Common myeloid progenitor, CD34-positive (primary cell): ENCODE measurements around the gene SPTBN1.
A peak's percentile ranks its signal among the peaks of the same experiment; 100 is the strongest.

Experiments used
- CTCF ChIA-PET: fragments of 350-600 bp; sonication (Branson Sonifier 250); formaldehyde crosslinking; loops from one replicate; lab custom pipeline; 2021; ENCODE audit warnings: antibody characterized with exemption; lab: Charles Lee
- POLR2A ChIA-PET: fragments of 350-600 bp; sonication (Branson Sonifier 250); formaldehyde crosslinking; loops from one replicate; lab custom pipeline; 2021; ENCODE audit warnings: antibody characterized with exemption; lab: Charles Lee
- DNase-seq, 3 donors: peaks; one replicate each; pipeline versions ENCODE4 v3.0.0 to v3.0.0-alpha.2; 2013
- H3K27ac ChIP-seq, 2 experiments: 1 replicate in 1 of 2; 2 replicates in 1 of 2; pipeline ENCODE4 v1.7.0; 2013; ENCODE audit warnings: inconsistent platforms in 2 of 2, low read length in 2 of 2, mild to moderate bottlenecking in 2 of 2, low read depth in 1 of 2, moderate library complexity in 1 of 2; ENCODE audit not compliant: severe bottlenecking in 2 of 2, insufficient read depth in 1 of 2, poor library complexity in 1 of 2
- H3K27me3 ChIP-seq, 5 experiments: replicated peaks in 2 of 5; 1 replicate in 3 of 5; 2 replicates in 2 of 5; pipeline versions ENCODE4 v1.6.1 to v1.7.0; 2013; ENCODE audit warnings: low read length in 4 of 5, mild to moderate bottlenecking in 2 of 5, moderate library complexity in 2 of 5, inconsistent platforms in 1 of 5; ENCODE audit not compliant: insufficient read depth in 5 of 5, control insufficient read depth in 4 of 5
- H3K36me3 ChIP-seq, 4 experiments: 1 replicate in 2 of 4; 2 replicates in 2 of 4; pipeline versions ENCODE4 v1.6.1 to v1.7.0; 2013; ENCODE audit warnings: low read length in 3 of 4, control low read depth in 1 of 4, mild to moderate bottlenecking in 1 of 4; ENCODE audit not compliant: control insufficient read depth in 4 of 4, insufficient read depth in 4 of 4
- H3K4me1 ChIP-seq, 4 experiments: 1 replicate in 3 of 4; 2 replicates in 1 of 4; pipeline versions ENCODE4 v1.6.1 to v1.7.1; 2013; ENCODE audit warnings: low read length in 3 of 4, mild to moderate bottlenecking in 3 of 4, control low read depth in 1 of 4, inconsistent platforms in 1 of 4, moderate library complexity in 1 of 4; ENCODE audit not compliant: control insufficient read depth in 4 of 4, insufficient read depth in 4 of 4; ENCODE audit errors: control extremely low read depth in 1 of 4
- H3K4me3 ChIP-seq, 7 experiments: 1 replicate in 4 of 7; 2 replicates in 3 of 7; pipeline versions ENCODE4 v1.5.1 to v1.7.0; 2013; ENCODE audit warnings: mild to moderate bottlenecking in 7 of 7, low read length in 6 of 7, moderate library complexity in 6 of 7, inconsistent platforms in 2 of 7, low read depth in 2 of 7, control low read depth in 1 of 7; ENCODE audit not compliant: insufficient read depth in 4 of 7, control insufficient read depth in 1 of 7; ENCODE audit errors: extremely low read depth in 1 of 7
- H3K9me3 ChIP-seq, 5 experiments: 1 replicate in 4 of 5; 2 replicates in 1 of 5; pipeline versions ENCODE4 v1.6.1 to v1.7.1; 2013; ENCODE audit warnings: low read length in 4 of 5, mild to moderate bottlenecking in 2 of 5, inconsistent platforms in 1 of 5, low read depth in 1 of 5, moderate library complexity in 1 of 5; ENCODE audit not compliant: control insufficient read depth in 4 of 5, insufficient read depth in 2 of 5; ENCODE audit errors: control extremely low read depth in 1 of 5
- WGBS: methylation state at CpG from one replicate; pipeline ENCODE4 v1.1.5; 2013; ENCODE audit not compliant: insufficient coverage; 5-methylcytosine and 5-hydroxymethylcytosine counted together

Gene SPTBN1

GRCh38 chr2:54519841-54520459 is 63.8 kb downstream of the SPTBN1 start:
- H3K4me1 ChIP-seq, result peaks cover 0 to 14% (median 3%) of the 10 kb centered on the region in 4 experiments
- H3K27me3 ChIP-seq, result no peaks in the 10 kb centered on the region
- no peak overlapping the region for H3K27ac ChIP-seq
- WGBS, result 94% methylated on average over 11 of the region's 12 CpGs
- H3K9me3 ChIP-seq, result no peaks in the 10 kb centered on the region
- no peaks in the 10 kb centered on the region for H3K36me3 ChIP-seq
- no peak for DNase-seq
- H3K4me3 ChIP-seq, result no peak overlapping the region
- CTCF ChIA-PET, result interaction anchor here (0.6 to 5.9 kb wide), 8 partner anchors 9 to 412 kb away, joined by 3 to 54 read pairs (median 5); no protein-coding TSS in a partner anchor
- POLR2A ChIA-PET, result no interaction called here

GRCh38 chr2:54520687-54521086 is 64.6 kb downstream of the SPTBN1 start:
- Histone ChIP-seq H3K4me3 (no peak overlapping the region), H3K9me3 (no peaks in the 10 kb centered on the region), H3K36me3 (no peaks in the 10 kb centered on the region), H3K27ac (no peak overlapping the region), H3K27me3 (no peaks in the 10 kb centered on the region), H3K4me1 (peaks cover 0 to 15% (median 3%) of the 10 kb centered on the region in 4 experiments)
- no peak for DNase-seq
- 100% methylated on average over 2 of the region's 3 CpGs for WGBS
- POLR2A ChIA-PET, result no interaction called here
- CTCF ChIA-PET, result interaction anchor here (0.6 to 5.9 kb wide), 10 partner anchors 11 to 413 kb away, joined by 3 to 54 read pairs (median 5); no protein-coding TSS in a partner anchor

- DNase-seq, result peak; percentile 76 to 85 (median 84)
- WGBS, result 50% methylated on average over 2 of the region's 5 CpGs
- no peak overlapping the region for H3K4me3 ChIP-seq
- no peaks in the 10 kb centered on the region for H3K9me3 ChIP-seq
- peaks cover 0 to 15% (median 3%) of the 10 kb centered on the region in 4 experiments for H3K4me1 ChIP-seq
- CTCF ChIA-PET, result interaction anchor here (0.8 to 5.9 kb wide), 33 partner anchors 9 to 415 kb away, joined by 3 to 54 read pairs (median 6); no protein-coding TSS in a partner anchor
- POLR2A ChIA-PET, result interaction anchor here (0.6 to 1.6 kb wide), 2 partner anchors 102 to 118 kb away, joined by 3 to 8 read pairs; no protein-coding TSS in a partner anchor
- H3K27ac ChIP-seq, result no peak overlapping the region
- no peaks in the 10 kb centered on the region for H3K27me3 ChIP-seq
- H3K36me3 ChIP-seq, result peaks cover 4 to 14% (median 7%) of the 10 kb centered on the region in 4 experiments
Observed at GRCh38 chr2:54522624-54523281, 66.6 kb downstream of the SPTBN1 start.

GRCh38 chr2:54523324-54523959 is 67.3 kb downstream of the SPTBN1 start:
- Histone ChIP-seq H3K4me1 (peaks cover 0 to 15% (median 3%) of the 10 kb centered on the region in 4 experiments), H3K9me3 (no peaks in the 10 kb centered on the region), H3K36me3 (peaks cover 4 to 15% (median 7%) of the 10 kb centered on the region in 4 experiments), H3K27ac (no peak overlapping the region), H3K4me3 (no peak overlapping the region), H3K27me3 (no peaks in the 10 kb centered on the region)
- ChIA-PET CTCF (interaction anchor here (0.6 to 5.9 kb wide), 42 partner anchors 11 to 416 kb away, joined by 3 to 54 read pairs (median 4); no protein-coding TSS in a partner anchor), POLR2A (interaction anchor here (0.6 to 1.6 kb wide), 4 partner anchors 102 to 362 kb away, joined by 3 to 8 read pairs (median 6); no protein-coding TSS in a partner anchor)
- 94% methylated on average over 3 of the region's 4 CpGs for WGBS
- peak in 1 of 3 donors; percentile 37 for DNase-seq

GRCh38 chr2:54524226-54524991 is 68.3 kb downstream of the SPTBN1 start:
- whole genome bisulfite sequencing, result 74% methylated on average over 13 of the region's 13 CpGs
- CTCF ChIA-PET, result interaction anchor here (0.6 to 5.9 kb wide), 41 partner anchors 10 to 417 kb away, joined by 3 to 54 read pairs (median 4); no protein-coding TSS in a partner anchor
- H3K4me3 ChIP-seq, result no peak overlapping the region
- no peaks in the 10 kb centered on the region for H3K27me3 ChIP-seq
- H3K36me3 ChIP-seq, result peaks cover 4 to 19% (median 7%) of the 10 kb centered on the region in 4 experiments
- H3K27ac ChIP-seq, result no peak overlapping the region
- DNase-seq, result peak in 2 of 3 donors; percentile 73 to 79
- H3K9me3 ChIP-seq, result no peaks in the 10 kb centered on the region
- POLR2A ChIA-PET, result interaction anchor here (0.6 to 1.6 kb wide), 4 partner anchors 10 to 363 kb away, joined by 3 to 8 read pairs (median 8); no protein-coding TSS in a partner anchor
- peaks cover 0 to 15% (median 3%) of the 10 kb centered on the region in 4 experiments for H3K4me1 ChIP-seq

GRCh38 chr2:54525321-54525720 is 69.2 kb downstream of the SPTBN1 start:
- CTCF ChIA-PET, result interaction anchor here (0.7 to 5.9 kb wide), 15 partner anchors 9 to 418 kb away, joined by 3 to 54 read pairs (median 12); no protein-coding TSS in a partner anchor
- Histone ChIP-seq H3K36me3 (peaks cover 4 to 23% (median 8%) of the 10 kb centered on the region in 4 experiments), H3K4me1 (peaks cover 0 to 15% (median 5%) of the 10 kb centered on the region in 4 experiments), H3K9me3 (no peaks in the 10 kb centered on the region), H3K4me3 (no peak overlapping the region), H3K27ac (no peak overlapping the region), H3K27me3 (no peaks in the 10 kb centered on the region)
- no peak for DNase-seq
- WGBS, result 100% methylated on average over 2 of the region's 9 CpGs
- POLR2A ChIA-PET, result no interaction called here
